ENCODE measurements around the gene PIGS.

PIGS gene

GRCh38 chr17:28514561-28515002 is 56.7 kb downstream of the PIGS start:
- DNase-seq (ENCODE audit: insufficient read length, low spot score), result no peak
- FAIRE-seq, result no peak

GRCh38 chr17:28513476-28513875 is 57.8 kb downstream of the PIGS start:
- DNase-seq (ENCODE audit: insufficient read length, low spot score), result no peak
- FAIRE-seq, result no peak

GRCh38 chr17:28511858-28512461 is 59.4 kb downstream of the PIGS start:
- DNase-seq (ENCODE audit: insufficient read length, low spot score) (no peak), FAIRE-seq (no peak)

- FAIRE-seq (no peak), DNase-seq (ENCODE audit: insufficient read length, low spot score) (no peak)
Observed at GRCh38 chr17:28509789-28510188, 61.5 kb downstream of the PIGS start.

GRCh38 chr17:28508211-28508724 is 63.1 kb downstream of the PIGS start:
- FAIRE-seq (no peak), DNase-seq (ENCODE audit: insufficient read length, low spot score) (no peak)

- FAIRE-seq, result no peak
Observed at GRCh38 chr17:28507567-28508203, 63.6 kb downstream of the PIGS start.

GRCh38 chr17:28506763-28507487 is 64.4 kb downstream of the PIGS start:
- DNase-seq (ENCODE audit: insufficient read length, low spot score), result no peak
- no peak for FAIRE-seq

More at GRCh38 chr17:28507567-28508203, 63.6 kb downstream of the PIGS start:
- no peak for DNase-seq (ENCODE audit: insufficient read length, low spot score)

GRCh38 chr17:28505986-28506665 is 65.2 kb downstream of the PIGS start, which contains the start of gene FOXN1:
Gene FOXN1 (plus strand): TSS chr17:28506348. CDS start chr17:28523970, 17,622 bp downstream.
- DNase-seq (ENCODE audit: insufficient read length, low spot score), result no peak
- no peak for FAIRE-seq

DNA sequence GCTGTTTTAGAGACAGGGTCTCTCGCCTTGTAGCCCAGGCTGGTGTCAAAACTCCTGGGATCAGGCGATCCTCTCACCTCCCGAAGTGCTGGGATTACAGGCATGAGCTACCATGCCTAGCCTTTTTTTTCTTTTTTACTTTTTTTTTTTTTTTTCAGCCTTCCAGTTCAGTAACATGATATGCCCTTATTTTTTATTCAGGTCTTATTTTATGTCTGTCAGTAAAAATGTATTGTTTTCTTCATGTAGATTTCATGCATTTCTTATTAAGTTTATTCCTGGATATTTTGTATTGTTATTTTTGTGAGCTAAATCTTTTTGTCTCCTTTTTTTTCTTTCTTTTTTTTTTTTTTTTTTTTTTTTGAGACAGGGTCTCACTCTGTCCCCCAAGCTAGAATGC is 67.9 kb downstream of the PIGS start:
- DNase-seq (ENCODE audit: insufficient read length, low spot score) (no peak), FAIRE-seq (no peak)

Measured in HTR-8/SVneo (cell line).